ENCODE results near the gene RANBP17. TPM values are rescaled to one million over a fixed set of nuclear protein-coding genes. Genes with fewer than 3 reads are reported as not detected.

The RANBP17 gene
- total RNA-seq, 1 donor from 2014 or later: not detected

DNA sequence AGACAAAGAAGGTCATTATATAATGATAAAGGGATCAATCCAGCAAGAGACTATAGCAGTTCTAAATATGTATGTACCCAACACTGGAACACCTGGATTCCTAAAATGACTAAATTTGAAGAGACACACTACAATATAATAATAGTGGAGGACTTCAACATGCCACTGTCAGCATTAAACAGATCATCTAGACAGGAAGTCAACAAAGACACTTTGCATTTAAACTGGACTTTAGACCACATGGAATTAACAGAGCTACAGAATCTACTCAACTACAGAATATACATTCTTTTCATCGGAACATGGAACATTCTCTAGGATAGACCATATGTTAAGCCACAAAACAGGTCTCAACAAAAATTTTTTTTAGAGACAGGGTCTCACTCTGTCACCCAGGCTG is 388.9 kb downstream of the RANBP17 start:
- Mint-ChIP-seq H3K9me3 (peaks cover 19% of the 10 kb centered on the region), H3K4me1 (no peaks in the 10 kb centered on the region), H3K4me3 (no peak overlapping the region), H3K36me3 (ENCODE audit: low read depth) (no peaks in the 10 kb centered on the region), H3K27ac (no peak overlapping the region), H3K27me3 (peaks cover 5% of the 10 kb centered on the region)
- no peak for DNase-seq
- intact Hi-C loops (cut with micrococcal nuclease): no loop called here

- no peak overlapping the region for H3K4me3 Mint-ChIP-seq
- no peak overlapping the region for H3K27ac Mint-ChIP-seq
- peaks cover 5% of the 10 kb centered on the region for H3K27me3 Mint-ChIP-seq
- H3K9me3 Mint-ChIP-seq: peaks cover 16% of the 10 kb centered on the region
- H3K4me1 Mint-ChIP-seq: no peaks in the 10 kb centered on the region
- intact Hi-C loops (cut with micrococcal nuclease): no loop called here
- no peak for DNase-seq
- H3K36me3 Mint-ChIP-seq (ENCODE audit: low read depth): no peaks in the 10 kb centered on the region
Observed at GRCh38 chr5:171251519-171251918, 389.7 kb downstream of the RANBP17 start.

- intact Hi-C loops (cut with micrococcal nuclease): no loop called here
- H3K9me3 Mint-ChIP-seq: peaks cover 12% of the 10 kb centered on the region
- no peaks in the 10 kb centered on the region for H3K4me1 Mint-ChIP-seq
- H3K27ac Mint-ChIP-seq: no peak overlapping the region
- no peaks in the 10 kb centered on the region for H3K36me3 Mint-ChIP-seq (ENCODE audit: low read depth)
- H3K27me3 Mint-ChIP-seq: peaks cover 5% of the 10 kb centered on the region
- DNase-seq: no peak
- no peak overlapping the region for H3K4me3 Mint-ChIP-seq
Observed at GRCh38 chr5:171252674-171253073, 390.9 kb downstream of the RANBP17 start.

DNA sequence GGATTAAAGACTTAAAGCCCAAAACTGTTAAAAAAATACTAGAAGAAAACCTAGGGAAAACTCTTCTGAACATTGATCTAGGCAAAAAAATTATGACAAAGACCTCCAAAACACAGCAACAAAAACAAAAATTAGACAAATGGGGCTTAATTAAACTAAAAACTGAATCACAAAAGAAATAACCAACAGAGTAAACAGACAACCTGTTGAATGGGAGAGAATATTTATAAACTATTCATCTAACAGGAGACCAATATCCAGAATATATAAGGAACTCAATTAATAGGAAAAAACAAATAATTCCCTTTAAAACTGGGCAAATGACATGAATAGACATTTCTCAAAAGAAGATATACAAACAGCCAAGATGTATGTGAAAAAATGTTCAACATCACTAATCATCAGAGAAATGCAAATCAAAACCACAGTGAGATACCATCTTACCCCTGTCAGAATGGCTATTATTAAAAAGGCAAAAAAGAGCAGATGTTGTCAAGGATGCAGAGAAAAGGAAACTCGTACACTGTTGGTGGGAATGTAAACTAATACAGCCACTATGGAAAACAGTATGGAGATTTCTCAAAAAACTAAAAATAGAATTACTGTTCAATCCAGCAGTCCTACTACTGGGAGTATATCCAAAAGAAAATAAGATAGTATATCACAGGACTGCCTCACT is 397.1 kb downstream of the RANBP17 start:
- Mint-ChIP-seq H3K9me3 (no peaks in the 10 kb centered on the region), H3K27me3 (peaks cover 6% of the 10 kb centered on the region), H3K4me3 (no peak overlapping the region), H3K27ac (no peak overlapping the region), H3K36me3 (ENCODE audit: low read depth) (no peaks in the 10 kb centered on the region), H3K4me1 (no peaks in the 10 kb centered on the region)
- intact Hi-C loops (cut with micrococcal nuclease): no loop called here
- DNase-seq: no peak

GRCh38 chr5:171261361-171261760 is 399.5 kb downstream of the RANBP17 start:
- no peaks in the 10 kb centered on the region for H3K9me3 Mint-ChIP-seq
- intact Hi-C loops (cut with micrococcal nuclease): no loop called here

DNA sequence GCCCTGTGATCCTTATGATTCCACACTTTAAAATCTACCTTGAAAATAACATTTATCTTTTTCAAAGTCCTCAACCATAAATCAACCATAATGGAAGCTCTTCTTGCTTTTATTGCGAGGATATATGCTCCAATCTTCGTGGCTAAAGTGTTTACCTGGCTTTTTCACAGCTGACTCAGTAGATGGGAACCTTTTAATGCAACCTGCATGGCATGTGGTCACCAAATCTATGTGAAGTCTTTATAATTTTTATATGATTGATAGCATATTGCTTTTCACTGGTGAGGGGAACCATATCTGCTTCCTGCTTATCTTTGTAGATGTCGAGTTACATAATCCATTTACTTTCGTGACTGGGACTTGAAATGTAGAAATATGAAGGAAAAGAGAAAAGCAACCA is 400.1 kb downstream of the RANBP17 start:
- no peak for DNase-seq
- H3K36me3 Mint-ChIP-seq (ENCODE audit: low read depth): no peaks in the 10 kb centered on the region

More at GRCh38 chr5:171261361-171261760, 399.5 kb downstream of the RANBP17 start:
- H3K36me3 Mint-ChIP-seq (ENCODE audit: low read depth): no peaks in the 10 kb centered on the region
- peaks cover 6% of the 10 kb centered on the region for H3K27me3 Mint-ChIP-seq
- no peak overlapping the region for H3K27ac Mint-ChIP-seq
- H3K4me1 Mint-ChIP-seq: peaks cover 4% of the 10 kb centered on the region
- H3K4me3 Mint-ChIP-seq: no peak overlapping the region
- no peak for DNase-seq

GRCh38 chr5:171263181-171263580 is 401.4 kb downstream of the RANBP17 start:
- Mint-ChIP-seq H3K27me3 (peaks cover 7% of the 10 kb centered on the region), H3K4me1 (peaks cover 4% of the 10 kb centered on the region), H3K4me3 (no peak overlapping the region), H3K36me3 (ENCODE audit: low read depth) (no peaks in the 10 kb centered on the region), H3K27ac (no peak overlapping the region), H3K9me3 (no peaks in the 10 kb centered on the region)
- intact Hi-C loops (cut with micrococcal nuclease): no loop called here
- no peak for DNase-seq

More for the DNA sequence above, 400.1 kb downstream of the RANBP17 start:
- no peaks in the 10 kb centered on the region for H3K9me3 Mint-ChIP-seq
- peaks cover 4% of the 10 kb centered on the region for H3K4me1 Mint-ChIP-seq
- peaks cover 6% of the 10 kb centered on the region for H3K27me3 Mint-ChIP-seq
- intact Hi-C loops (cut with micrococcal nuclease): no loop called here
- no peak overlapping the region for H3K4me3 Mint-ChIP-seq
- no peak overlapping the region for H3K27ac Mint-ChIP-seq

- no peak overlapping the region for H3K4me3 Mint-ChIP-seq
- DNase-seq: peak; percentile 57
- H3K36me3 Mint-ChIP-seq (ENCODE audit: low read depth): no peaks in the 10 kb centered on the region
- H3K9me3 Mint-ChIP-seq: no peaks in the 10 kb centered on the region
- intact Hi-C loops (cut with micrococcal nuclease): no loop called here
- H3K4me1 Mint-ChIP-seq: peaks cover 4% of the 10 kb centered on the region
- H3K27me3 Mint-ChIP-seq: peaks cover 7% of the 10 kb centered on the region
- no peak overlapping the region for H3K27ac Mint-ChIP-seq
Observed at GRCh38 chr5:171264843-171265242, 403.0 kb downstream of the RANBP17 start.

DNA sequence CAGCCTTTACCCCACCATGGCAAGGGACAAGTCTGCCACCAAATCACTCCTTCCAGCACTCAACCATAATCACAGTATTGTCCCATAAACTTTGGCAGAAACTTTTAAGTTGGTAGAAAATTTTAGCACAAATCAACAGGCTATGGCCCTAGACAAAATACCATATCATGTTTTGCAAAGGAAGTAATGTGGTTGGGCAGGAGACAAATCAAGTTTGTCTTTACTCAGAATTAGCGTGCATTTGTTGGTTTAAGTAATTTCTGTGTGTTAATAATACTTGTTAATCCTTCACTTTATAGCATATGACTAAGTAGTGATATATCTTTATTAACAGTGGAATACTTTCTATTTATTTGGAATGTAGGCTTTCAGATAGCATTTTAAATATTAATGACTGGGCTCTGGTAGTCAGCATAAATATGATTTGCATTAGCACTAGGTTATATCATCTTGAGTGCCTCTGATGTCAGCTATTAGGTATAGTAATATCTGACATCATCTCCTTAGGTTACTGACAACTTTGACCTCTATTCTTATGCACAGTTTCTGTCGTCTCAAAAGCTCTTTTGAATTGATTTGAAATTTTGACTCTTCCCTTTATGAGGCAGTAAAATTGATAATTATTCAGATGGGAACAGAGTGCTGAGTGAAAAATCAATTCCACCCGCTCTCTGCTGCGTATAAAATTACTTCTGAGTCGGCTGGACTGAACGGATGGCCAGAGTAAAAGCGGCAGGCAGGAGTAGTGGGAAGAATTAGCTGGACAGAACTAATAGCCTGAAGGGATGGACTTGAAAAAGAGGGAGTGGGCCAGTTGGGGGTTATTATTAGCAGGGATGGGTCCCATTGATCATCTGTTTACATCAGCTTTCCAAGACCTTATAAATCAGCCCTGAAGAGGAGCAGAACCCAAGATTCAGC is 407.1 kb downstream of the RANBP17 start:
- Mint-ChIP-seq H3K27ac (no peak overlapping the region), H3K27me3 (peaks cover 11% of the 10 kb centered on the region), H3K4me3 (no peak overlapping the region), H3K4me1 (peaks cover 4% of the 10 kb centered on the region), H3K36me3 (ENCODE audit: low read depth) (no peaks in the 10 kb centered on the region), H3K9me3 (no peaks in the 10 kb centered on the region)
- no peak for DNase-seq
- intact Hi-C loops (cut with micrococcal nuclease): no loop called here

DNA sequence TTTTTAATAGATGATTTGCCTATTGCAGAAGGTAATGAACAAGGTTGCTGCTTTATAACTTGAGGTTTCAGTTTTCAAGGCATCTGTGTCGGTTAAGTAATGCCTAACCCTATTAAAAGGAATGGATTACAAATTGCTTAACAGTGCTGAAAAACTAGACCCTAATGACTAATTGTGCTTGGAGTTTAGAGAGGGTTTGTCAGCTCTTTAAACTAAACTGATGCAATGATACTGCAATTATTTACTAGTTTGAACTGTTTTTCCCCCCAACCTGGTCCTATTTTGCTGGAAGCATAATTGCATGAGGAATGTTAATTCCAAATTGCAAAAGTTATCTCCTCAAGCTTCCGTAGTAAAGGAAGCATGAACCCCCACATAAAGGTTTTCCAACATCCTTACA is 407.9 kb downstream of the RANBP17 start:
- no peak overlapping the region for H3K4me3 Mint-ChIP-seq
- intact Hi-C loops (cut with micrococcal nuclease): no loop called here
- H3K4me1 Mint-ChIP-seq: peaks cover 3% of the 10 kb centered on the region
- H3K27ac Mint-ChIP-seq: no peak overlapping the region
- no peak for DNase-seq
- peaks cover 13% of the 10 kb centered on the region for H3K27me3 Mint-ChIP-seq
- no peaks in the 10 kb centered on the region for H3K9me3 Mint-ChIP-seq
- no peaks in the 10 kb centered on the region for H3K36me3 Mint-ChIP-seq (ENCODE audit: low read depth)

GRCh38 chr5:171270136-171270535 is 408.3 kb downstream of the RANBP17 start:
- Mint-ChIP-seq H3K36me3 (ENCODE audit: low read depth) (no peaks in the 10 kb centered on the region), H3K4me3 (no peak overlapping the region), H3K9me3 (no peaks in the 10 kb centered on the region), H3K27me3 (peaks cover 13% of the 10 kb centered on the region), H3K27ac (no peak overlapping the region), H3K4me1 (no peaks in the 10 kb centered on the region)
- DNase-seq: no peak
- intact Hi-C loops (cut with micrococcal nuclease): no loop called here

DNA sequence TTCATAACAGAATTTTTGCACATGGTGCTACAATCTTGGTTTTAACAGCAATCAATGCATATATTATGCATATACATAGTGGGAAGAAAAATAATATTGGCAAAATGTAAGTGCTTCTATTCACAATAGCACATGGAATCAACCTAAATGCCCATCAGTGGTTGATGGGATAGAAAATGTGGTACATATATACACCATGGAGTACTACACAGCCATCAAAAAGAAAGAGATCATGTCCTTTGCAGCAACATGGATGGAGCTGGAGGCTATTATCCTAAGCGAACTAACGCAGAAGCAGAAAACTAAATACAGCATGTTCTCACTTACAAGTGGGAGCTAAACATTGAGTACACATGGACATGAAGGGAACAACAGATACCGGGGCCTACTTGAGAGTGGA is 410.0 kb downstream of the RANBP17 start:
- Mint-ChIP-seq H3K4me3 (no peak overlapping the region), H3K4me1 (no peaks in the 10 kb centered on the region), H3K9me3 (no peaks in the 10 kb centered on the region), H3K36me3 (ENCODE audit: low read depth) (no peaks in the 10 kb centered on the region), H3K27ac (no peak overlapping the region), H3K27me3 (peaks cover 18% of the 10 kb centered on the region)
- intact Hi-C loops (cut with micrococcal nuclease): no loop called here
- DNase-seq: no peak

DNA sequence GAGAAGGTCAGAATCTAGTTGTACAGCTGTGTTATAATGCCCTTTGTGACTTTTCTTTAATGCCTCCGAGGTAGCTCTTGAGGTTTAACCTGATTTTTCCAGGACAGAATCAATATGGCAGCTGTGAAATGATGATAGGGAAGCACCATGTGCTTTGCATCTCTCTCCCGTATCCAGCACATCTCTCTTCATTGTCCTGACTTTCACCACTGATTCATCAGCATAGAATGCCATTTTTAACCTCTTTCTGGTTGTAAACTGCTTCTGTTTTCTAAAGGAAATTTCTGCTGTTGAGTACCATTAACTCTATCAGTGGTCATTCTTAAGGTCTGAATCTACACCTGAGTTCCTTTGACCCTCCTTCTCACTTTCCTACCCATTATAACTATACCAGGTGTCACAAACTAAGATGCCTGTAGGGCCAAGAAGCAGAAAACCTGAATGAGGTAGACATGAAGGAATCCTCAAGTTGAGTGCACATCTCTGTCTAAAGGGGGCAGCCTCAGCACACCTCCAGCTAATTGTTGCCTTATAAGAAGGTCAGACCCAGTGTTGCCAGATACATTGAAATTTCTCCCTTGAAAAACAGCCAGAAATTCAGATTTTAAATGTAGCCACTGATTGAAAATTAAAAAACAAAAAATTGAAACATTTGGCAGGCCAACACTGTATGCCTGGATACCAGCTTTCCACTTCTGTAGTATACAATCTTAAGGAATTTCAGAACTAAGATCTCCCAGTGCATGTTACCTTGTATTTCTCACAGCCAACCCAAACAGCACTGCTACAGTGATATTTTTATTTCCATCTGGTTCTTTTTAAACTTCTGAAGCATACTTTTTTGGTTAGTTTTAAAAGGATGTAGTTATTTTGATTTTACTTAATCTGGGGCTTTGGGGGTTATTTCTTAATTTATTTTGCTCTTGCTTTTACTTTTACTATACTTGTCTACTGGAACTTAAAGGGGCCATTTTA is 411.5 kb downstream of the RANBP17 start:
- no peak for DNase-seq
- H3K9me3 Mint-ChIP-seq: no peaks in the 10 kb centered on the region
- no peak overlapping the region for H3K27ac Mint-ChIP-seq
- no peaks in the 10 kb centered on the region for H3K4me1 Mint-ChIP-seq
- H3K27me3 Mint-ChIP-seq: peaks cover 17% of the 10 kb centered on the region
- intact Hi-C loops (cut with micrococcal nuclease): no loop called here
- no peaks in the 10 kb centered on the region for H3K36me3 Mint-ChIP-seq (ENCODE audit: low read depth)
- no peak overlapping the region for H3K4me3 Mint-ChIP-seq

Measured in activated CD4-positive, alpha-beta T cell treated with anti-CD3 and anti-CD28 coated beads, Interleukin-2, amount 10 ng/mL, durations not matched to agents 24 days and 14 days (primary cell).